BJ (cell line): ENCODE results near the gene NCOA3. TPM values are rescaled to one million over a fixed set of nuclear protein-coding genes. Genes with fewer than 3 reads are reported as not detected.

ENCODE experiments used
- CTCF ChIA-PET: fragments of 350-600 bp; formaldehyde crosslinking; extraction: SDS; loops from one replicate; lab custom pipeline; 2021; ENCODE audit warnings: antibody characterized with exemption, inconsistent platforms; lab: Yijun Ruan, JAX
- POLR2A ChIA-PET: fragments of 300-600 bp; sonication (Branson Sonifier 250); formaldehyde crosslinking; extraction: SDS; loops from one replicate; lab custom pipeline; 2021; ENCODE audit warnings: antibody characterized with exemption; lab: Charles Lee
- DNase-seq: peaks from one replicate; pipeline ENCODE4 v3.0.0-alpha.2; 2011; ENCODE audit warnings: low read depth
- H3K27me3 ChIP-seq: 2 replicates; pipeline ENCODE4 v1.6.0; 2011; ENCODE audit warnings: low read length; ENCODE audit not compliant: control insufficient read depth, insufficient read depth
- H3K36me3 ChIP-seq: 2 replicates; pipeline ENCODE4 v1.5.1; 2011; ENCODE audit warnings: low read length; ENCODE audit not compliant: control insufficient read depth, insufficient read depth
- H3K4me3 ChIP-seq: 2 replicates; pipeline ENCODE4 v1.5.1; 2011; ENCODE audit warnings: low read depth, mild to moderate bottlenecking, control low read depth, low read length
- CTCF ChIP-seq: IDR thresholded peaks from 2 replicates; pipeline ENCODE4 v1.5.1; 2011; ENCODE audit warnings: low read depth, mild to moderate bottlenecking, control low read depth, inconsistent platforms, low read length, moderate library complexity; ENCODE audit not compliant: insufficient read depth
- polyA plus RNA-seq: library from polyadenylated mRNA; depleted of rRNA; stranded (reverse); fragments of >200 nt; gene quantifications from 2 replicates; pipeline ENCODE4 v1.2.3, GENCODE V29; 2011

Gene NCOA3
- polyA plus RNA-seq, 1 experiment, result 23.6 TPM

- CTCF ChIA-PET, result interaction anchor here (1.0 to 1.5 kb wide), 4 partner anchors 48 to 409 kb away, joined by 3 to 7 read pairs (median 4); no protein-coding TSS in a partner anchor
- Histone ChIP-seq H3K27me3 (no peaks in the 10 kb centered on the region), H3K4me3 (no peak overlapping the region), H3K36me3 (no peaks in the 10 kb centered on the region)
- TF ChIP-seq CTCF, result no peak
- DNase-seq, result no peak
- POLR2A ChIA-PET, result no interaction called here
Measured at GRCh38 chr20:47614703-47615309, 113.1 kb downstream of the NCOA3 start.

GRCh38 chr20:47618479-47618878, 116.8 kb downstream of the NCOA3 start:
- TF ChIP-seq CTCF, result no peak
- DNase-seq, result no peak
- Histone ChIP-seq H3K36me3 (no peaks in the 10 kb centered on the region), H3K27me3 (no peaks in the 10 kb centered on the region), H3K4me3 (no peak overlapping the region)
- POLR2A ChIA-PET, result no interaction called here
- CTCF ChIA-PET, result interaction anchor here (1.1 kb wide), 1 partner anchor 234 kb away, joined by 3 read pairs; no protein-coding TSS in a partner anchor

- H3K4me3 ChIP-seq, result no peak overlapping the region
- CTCF ChIA-PET, result interaction anchor here (0.6 to 2.6 kb wide), 15 partner anchors 11 to 427 kb away, joined by 3 to 16 read pairs (median 4); partner anchors contain the start of gene NCOA3
Measured at GRCh38 chr20:47620808-47621805, 119.4 kb downstream of the NCOA3 start.

GRCh38 chr20:47622118-47622665, 120.5 kb downstream of the NCOA3 start:
- DNase-seq, result no peak

More at GRCh38 chr20:47620808-47621805, 119.4 kb downstream of the NCOA3 start:
- H3K36me3 ChIP-seq, result no peaks in the 10 kb centered on the region
- no peaks in the 10 kb centered on the region for H3K27me3 ChIP-seq
- DNase-seq, result no peak
- POLR2A ChIA-PET, result interaction anchor here (1.0 kb wide), 1 partner anchor 120 kb away, joined by 3 read pairs; the partner anchor contains the start of gene NCOA3
- TF ChIP-seq CTCF, result peak; percentile 73

More at GRCh38 chr20:47622118-47622665, 120.5 kb downstream of the NCOA3 start:
- no peak for TF ChIP-seq CTCF
- Histone ChIP-seq H3K36me3 (no peaks in the 10 kb centered on the region), H3K4me3 (no peak overlapping the region), H3K27me3 (no peaks in the 10 kb centered on the region)
- ChIA-PET POLR2A (no interaction called here), CTCF (interaction anchor here (0.6 to 2.6 kb wide), 3 partner anchors 238 to 870 kb away, joined by 3 to 16 read pairs (median 3); no protein-coding TSS in a partner anchor)
